ENCODE data around the gene FUOM.

FUOM gene

GRCh38 chr10:133365461-133366129 lies 7.8 kb upstream of the FUOM start:
- Histone ChIP-seq H3K4me3 (ENCODE audit: low read length in 2 of 2) (peak overlapping the region in 1 of 2 donors; percentile 37), H3K27me3 (ENCODE audit: control insufficient read depth in 3 of 3, insufficient read depth in 3 of 3, low read depth in 1 of 3, low read length in 3 of 3) (no peaks in the 10 kb centered on the region), H3K4me1 (ENCODE audit: control insufficient read depth in 2 of 2, insufficient read depth in 1 of 2, low read depth in 1 of 2, low read length in 2 of 2) (no peaks in the 10 kb centered on the region), H2BK120ac (ENCODE audit: low read depth, low read length) (no peak overlapping the region), H4K8ac (ENCODE audit: low read depth, low read length) (no peak overlapping the region), H3K14ac (ENCODE audit: low read length) (no peak overlapping the region), H3K9ac (ENCODE audit: low read depth, low read length, poor library complexity) (no peak overlapping the region), H3K18ac (ENCODE audit: low read length) (no peak overlapping the region), H2AK5ac (ENCODE audit: low read depth, low read length) (no peak overlapping the region), H3K4ac (ENCODE audit: low read length) (no peak overlapping the region), H3K23ac (ENCODE audit: low read depth, low read length, poor library complexity) (no peak overlapping the region), H4K91ac (ENCODE audit: low read depth, low read length, poor library complexity) (no peak overlapping the region), H2AFZ (ENCODE audit: low read length) (no peak overlapping the region), H3K36me3 (replicated peaks in 1 of 2; ENCODE audit: control insufficient read depth in 2 of 2, insufficient read depth in 2 of 2, low read length in 2 of 2) (peaks cover 61 to 83% of the 10 kb centered on the region in 2 donors), H3K79me1 (ENCODE audit: low read depth, low read length) (no peaks in the 10 kb centered on the region), H2BK15ac (ENCODE audit: low read length) (no peak overlapping the region), H3K27ac (replicated peaks; ENCODE audit: low read length) (no peak overlapping the region), H3K4me2 (ENCODE audit: insufficient read depth, low read length, poor library complexity, severe bottlenecking) (no peak overlapping the region), H2BK5ac (ENCODE audit: low read length) (no peak overlapping the region), H3K9me3 (replicated peaks in 1 of 2; ENCODE audit: control insufficient read depth in 2 of 2, insufficient read depth in 1 of 2, low read depth in 1 of 2, low read length in 2 of 2) (peaks cover 3 to 6% of the 10 kb centered on the region in 2 donors), H2BK12ac (ENCODE audit: low read length) (no peak overlapping the region)
- WGBS, 2 donors (ENCODE audit: extremely low coverage in 2 of 2, insufficient read length in 2 of 2, insufficient replicate concordance in 1 of 2): no CpG with 5 or more reads among the region's 13 CpGs
- DNase-seq (ENCODE audit: low spot score): no peak

GRCh38 chr10:133364645-133365431 lies 7.0 kb upstream of the FUOM start:
- Histone ChIP-seq H2BK15ac (ENCODE audit: low read length) (no peak overlapping the region), H2AK5ac (ENCODE audit: low read depth, low read length) (no peak overlapping the region), H3K23ac (ENCODE audit: low read depth, low read length, poor library complexity) (no peak overlapping the region), H2AFZ (ENCODE audit: low read length) (no peak overlapping the region), H4K91ac (ENCODE audit: low read depth, low read length, poor library complexity) (no peak overlapping the region), H3K27ac (replicated peaks; ENCODE audit: low read length) (no peak overlapping the region), H3K9me3 (replicated peaks in 1 of 2; ENCODE audit: control insufficient read depth in 2 of 2, insufficient read depth in 1 of 2, low read depth in 1 of 2, low read length in 2 of 2) (peaks cover 0 to 6% of the 10 kb centered on the region in 2 donors), H3K4me2 (ENCODE audit: insufficient read depth, low read length, poor library complexity, severe bottlenecking) (no peak overlapping the region), H3K27me3 (ENCODE audit: control insufficient read depth in 3 of 3, insufficient read depth in 3 of 3, low read depth in 1 of 3, low read length in 3 of 3) (no peaks in the 10 kb centered on the region), H2BK5ac (ENCODE audit: low read length) (no peak overlapping the region), H3K4me1 (ENCODE audit: control insufficient read depth in 2 of 2, insufficient read depth in 1 of 2, low read depth in 1 of 2, low read length in 2 of 2) (no peaks in the 10 kb centered on the region), H3K79me1 (ENCODE audit: low read depth, low read length) (no peaks in the 10 kb centered on the region), H2BK12ac (ENCODE audit: low read length) (no peak overlapping the region), H2BK120ac (ENCODE audit: low read depth, low read length) (no peak overlapping the region), H3K4me3 (ENCODE audit: low read length in 2 of 2) (no peak overlapping the region), H3K14ac (ENCODE audit: low read length) (no peak overlapping the region), H3K9ac (ENCODE audit: low read depth, low read length, poor library complexity) (peak overlapping the region; percentile 1), H3K18ac (ENCODE audit: low read length) (no peak overlapping the region), H3K4ac (ENCODE audit: low read length) (no peak overlapping the region), H4K8ac (ENCODE audit: low read depth, low read length) (no peak overlapping the region), H3K36me3 (replicated peaks in 1 of 2; ENCODE audit: control insufficient read depth in 2 of 2, insufficient read depth in 2 of 2, low read length in 2 of 2) (peaks cover 53 to 75% of the 10 kb centered on the region in 2 donors)
- WGBS, 2 donors (ENCODE audit: extremely low coverage in 2 of 2, insufficient read length in 2 of 2, insufficient replicate concordance in 1 of 2): no CpG with 5 or more reads among the region's 29 CpGs
- DNase-seq (ENCODE audit: low spot score): no peak

GRCh38 chr10:133362846-133363245 lies 5.0 kb upstream of the FUOM start:
- H2AK5ac ChIP-seq (ENCODE audit: low read depth, low read length): no peak overlapping the region
- H3K4ac ChIP-seq (ENCODE audit: low read length): no peak overlapping the region
- H3K9me3 ChIP-seq (replicated peaks in 1 of 2; ENCODE audit: control insufficient read depth in 2 of 2, insufficient read depth in 1 of 2, low read depth in 1 of 2, low read length in 2 of 2): peaks cover 0 to 6% of the 10 kb centered on the region in 2 donors
- no peak overlapping the region for H2BK5ac ChIP-seq (ENCODE audit: low read length)
- H3K36me3 ChIP-seq (replicated peaks in 1 of 2; ENCODE audit: control insufficient read depth in 2 of 2, insufficient read depth in 2 of 2, low read length in 2 of 2): peaks cover 37 to 55% of the 10 kb centered on the region in 2 donors
- H2BK15ac ChIP-seq (ENCODE audit: low read length): no peak overlapping the region
- no peak overlapping the region for H2BK120ac ChIP-seq (ENCODE audit: low read depth, low read length)
- no peak overlapping the region for H4K8ac ChIP-seq (ENCODE audit: low read depth, low read length)
- no peak overlapping the region for H4K91ac ChIP-seq (ENCODE audit: low read depth, low read length, poor library complexity)
- H3K4me1 ChIP-seq (ENCODE audit: control insufficient read depth in 2 of 2, insufficient read depth in 1 of 2, low read depth in 1 of 2, low read length in 2 of 2): no peaks in the 10 kb centered on the region
- H3K4me2 ChIP-seq (ENCODE audit: insufficient read depth, low read length, poor library complexity, severe bottlenecking): no peak overlapping the region
- H3K9ac ChIP-seq (ENCODE audit: low read depth, low read length, poor library complexity): no peak overlapping the region
- H3K18ac ChIP-seq (ENCODE audit: low read length): no peak overlapping the region
- H2BK12ac ChIP-seq (ENCODE audit: low read length): no peak overlapping the region
- no peak overlapping the region for H3K14ac ChIP-seq (ENCODE audit: low read length)
- WGBS, 2 donors (ENCODE audit: extremely low coverage in 2 of 2, insufficient read length in 2 of 2, insufficient replicate concordance in 1 of 2): no CpG with 5 or more reads among the region's 13 CpGs
- no peak overlapping the region for H2AFZ ChIP-seq (ENCODE audit: low read length)
- H3K27ac ChIP-seq (replicated peaks; ENCODE audit: low read length): no peak overlapping the region
- no peaks in the 10 kb centered on the region for H3K79me1 ChIP-seq (ENCODE audit: low read depth, low read length)
- no peak for DNase-seq (ENCODE audit: low spot score)
- H3K23ac ChIP-seq (ENCODE audit: low read depth, low read length, poor library complexity): no peak overlapping the region
- no peak overlapping the region for H3K4me3 ChIP-seq (ENCODE audit: low read length in 2 of 2)
- H3K27me3 ChIP-seq (ENCODE audit: control insufficient read depth in 3 of 3, insufficient read depth in 3 of 3, low read depth in 1 of 3, low read length in 3 of 3): no peaks in the 10 kb centered on the region

GRCh38 chr10:133361773-133362441 lies 4.1 kb upstream of the FUOM start:
- Histone ChIP-seq H3K23ac (ENCODE audit: low read depth, low read length, poor library complexity) (no peak overlapping the region), H2BK15ac (ENCODE audit: low read length) (no peak overlapping the region), H2AK5ac (ENCODE audit: low read depth, low read length) (no peak overlapping the region), H3K4ac (ENCODE audit: low read length) (no peak overlapping the region), H3K14ac (ENCODE audit: low read length) (no peak overlapping the region), H3K9me3 (replicated peaks in 1 of 2; ENCODE audit: control insufficient read depth in 2 of 2, insufficient read depth in 1 of 2, low read depth in 1 of 2, low read length in 2 of 2) (peaks cover 0 to 6% of the 10 kb centered on the region in 2 donors), H3K4me3 (ENCODE audit: low read length in 2 of 2) (no peak overlapping the region), H4K8ac (ENCODE audit: low read depth, low read length) (no peak overlapping the region), H3K36me3 (replicated peaks in 1 of 2; ENCODE audit: control insufficient read depth in 2 of 2, insufficient read depth in 2 of 2, low read length in 2 of 2) (peaks cover 36 to 53% of the 10 kb centered on the region in 2 donors), H2BK120ac (ENCODE audit: low read depth, low read length) (no peak overlapping the region), H3K79me1 (ENCODE audit: low read depth, low read length) (peaks cover 2% of the 10 kb centered on the region), H3K27me3 (ENCODE audit: control insufficient read depth in 3 of 3, insufficient read depth in 3 of 3, low read depth in 1 of 3, low read length in 3 of 3) (no peaks in the 10 kb centered on the region), H3K4me2 (ENCODE audit: insufficient read depth, low read length, poor library complexity, severe bottlenecking) (no peak overlapping the region), H2BK12ac (ENCODE audit: low read length) (no peak overlapping the region), H3K4me1 (ENCODE audit: control insufficient read depth in 2 of 2, insufficient read depth in 1 of 2, low read depth in 1 of 2, low read length in 2 of 2) (no peaks in the 10 kb centered on the region), H3K18ac (ENCODE audit: low read length) (no peak overlapping the region), H4K91ac (ENCODE audit: low read depth, low read length, poor library complexity) (no peak overlapping the region), H3K27ac (replicated peaks; ENCODE audit: low read length) (no peak overlapping the region), H3K9ac (ENCODE audit: low read depth, low read length, poor library complexity) (no peak overlapping the region), H2BK5ac (ENCODE audit: low read length) (peak overlapping the region; percentile 24), H2AFZ (ENCODE audit: low read length) (no peak overlapping the region)
- WGBS, 2 donors (ENCODE audit: extremely low coverage in 2 of 2, insufficient read length in 2 of 2, insufficient replicate concordance in 1 of 2): no CpG with 5 or more reads among the region's 18 CpGs
- no peak for DNase-seq (ENCODE audit: low spot score)

All from neuronal stem cell (in vitro differentiated cells).